ENCODE data around the gene IRAK3. TPM values are rescaled to one million over a fixed set of nuclear protein-coding genes. Genes with fewer than 3 reads are reported as not detected.

Gene IRAK3
- total and polyA plus RNA-seq, 2 donors (not counting 1 experiment from before 2014, with no cell fraction given) = 3.9 to 4.3 TPM

DNA sequence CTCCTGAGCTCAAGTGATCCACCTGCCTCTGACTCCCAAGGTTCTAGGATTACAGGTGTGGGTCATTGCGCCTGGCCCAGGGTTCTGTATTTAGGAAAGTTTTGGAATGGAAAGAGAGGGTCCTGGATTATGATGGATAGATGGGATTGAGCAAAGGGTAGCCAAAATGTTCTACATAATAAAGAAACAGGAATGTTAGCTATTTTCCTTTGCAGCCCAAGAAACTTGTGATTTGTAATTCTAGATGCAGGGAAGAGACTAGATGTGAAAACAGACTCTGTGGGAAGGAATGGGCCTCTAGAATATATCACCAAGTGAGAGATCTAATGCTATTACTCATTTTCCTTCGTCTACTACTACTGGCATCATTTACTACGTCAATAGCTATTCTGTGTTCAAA lies 83.6 kb downstream of the IRAK3 start:
- Histone ChIP-seq H3K4me2 (replicated peaks; ENCODE audit: low read depth, low read length, poor library complexity, severe bottlenecking) (no peak overlapping the region), H3K79me2 (ENCODE audit: control insufficient read depth, insufficient read depth, low read length) (no peaks in the 10 kb centered on the region), H4K20me1 (ENCODE audit: control insufficient read depth, insufficient read depth, low read length, poor library complexity, severe bottlenecking) (no peaks in the 10 kb centered on the region), H3K9ac (ENCODE audit: low read length) (no peak overlapping the region), H3K27ac (ENCODE audit: low read length in 2 of 2) (no peak overlapping the region), H2AFZ (ENCODE audit: insufficient read depth, low read depth, low read length, poor library complexity, severe bottlenecking) (no peak overlapping the region), H3K36me3 (replicated peaks in 1 of 2; ENCODE audit: control extremely low read depth in 1 of 2, control insufficient read depth in 1 of 2, extremely low read depth in 1 of 2, insufficient read depth in 2 of 2, low read length in 1 of 2) (no peaks in the 10 kb centered on the region), H3K27me3 (replicated peaks in 1 of 4; ENCODE audit: control extremely low read depth in 1 of 4, control insufficient read depth in 3 of 4, insufficient read depth in 4 of 4, low read length in 3 of 4) (no peaks in the 10 kb centered on the region), H3K9me3 (ENCODE audit: control extremely low read depth in 1 of 3, control insufficient read depth in 2 of 3, insufficient read depth in 1 of 3, low read length in 2 of 3) (no peaks in the 10 kb centered on the region), H3K4me1 (ENCODE audit: control insufficient read depth in 2 of 2, insufficient read depth in 2 of 2, low read length in 2 of 2) (peaks cover 0 to 6% of the 10 kb centered on the region in 2 donors), H3K4me3 (ENCODE audit: control extremely low read depth in 1 of 5, extremely low read depth in 1 of 5, insufficient read depth in 1 of 5, low read depth in 2 of 5, low read length in 4 of 5) (no peak overlapping the region)
- TF ChIP-seq, protein P1, sequence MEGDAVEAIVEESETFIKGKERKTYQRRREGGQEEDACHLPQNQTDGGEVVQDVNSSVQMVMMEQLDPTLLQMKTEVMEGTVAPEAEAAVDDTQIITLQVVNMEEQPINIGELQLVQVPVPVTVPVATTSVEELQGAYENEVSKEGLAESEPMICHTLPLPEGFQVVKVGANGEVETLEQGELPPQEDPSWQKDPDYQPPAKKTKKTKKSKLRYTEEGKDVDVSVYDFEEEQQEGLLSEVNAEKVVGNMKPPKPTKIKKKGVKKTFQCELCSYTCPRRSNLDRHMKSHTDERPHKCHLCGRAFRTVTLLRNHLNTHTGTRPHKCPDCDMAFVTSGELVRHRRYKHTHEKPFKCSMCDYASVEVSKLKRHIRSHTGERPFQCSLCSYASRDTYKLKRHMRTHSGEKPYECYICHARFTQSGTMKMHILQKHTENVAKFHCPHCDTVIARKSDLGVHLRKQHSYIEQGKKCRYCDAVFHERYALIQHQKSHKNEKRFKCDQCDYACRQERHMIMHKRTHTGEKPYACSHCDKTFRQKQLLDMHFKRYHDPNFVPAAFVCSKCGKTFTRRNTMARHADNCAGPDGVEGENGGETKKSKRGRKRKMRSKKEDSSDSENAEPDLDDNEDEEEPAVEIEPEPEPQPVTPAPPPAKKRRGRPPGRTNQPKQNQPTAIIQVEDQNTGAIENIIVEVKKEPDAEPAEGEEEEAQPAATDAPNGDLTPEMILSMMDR (IDR thresholded peaks at IDR 0.05) = no peak
- no peak for TF ChIP-seq EZH2 (IDR thresholded peaks at IDR 0.05; ENCODE audit: borderline replicate concordance, insufficient read depth, low read depth, low read length, poor library complexity, severe bottlenecking)
- Mint-ChIP-seq H3K27me3 (peaks cover under 1% of the 10 kb centered on the region), H3K9me3 (ENCODE audit: insufficient read depth) (no peaks in the 10 kb centered on the region), H3K27ac (no peak overlapping the region), H3K4me3 (no peak overlapping the region), H3K4me1 (no peaks in the 10 kb centered on the region)
- intact Hi-C loops (cut with micrococcal nuclease) = no loop called here
- ATAC-seq (ENCODE audit: low read depth) = no peak
- POLR2A ChIA-PET = no interaction called here
- DNase-seq = no peak
- CTCF ChIA-PET = interaction anchor here (1.2 to 7.7 kb wide), 2 partner anchors 21 to 421 kb away, joined by 5 to 106 read pairs; no protein-coding TSS in a partner anchor
- 0% methylated on average over 1 of the region's 3 CpGs for WGBS (ENCODE audit: insufficient coverage)

DNA sequence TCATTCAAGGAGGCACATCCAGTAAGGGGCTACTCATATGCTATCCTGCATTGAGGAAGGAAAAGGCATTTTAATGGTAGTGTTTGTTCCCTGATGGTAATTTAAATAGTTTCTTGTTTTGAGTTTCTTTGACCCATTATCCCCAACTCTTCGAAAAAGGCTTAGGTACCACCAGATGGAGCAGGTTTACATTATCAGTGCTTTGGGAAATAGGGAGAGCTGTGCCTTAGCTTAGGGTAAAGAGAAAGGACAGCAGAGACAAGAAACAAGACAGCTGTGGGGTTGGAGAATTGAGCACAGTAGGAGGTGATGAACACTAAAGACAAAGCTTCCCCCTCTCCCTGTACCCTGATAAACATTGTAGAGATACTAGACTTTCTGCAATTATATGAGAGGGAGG lies 84.1 kb downstream of the IRAK3 start:
- intact Hi-C loops (cut with micrococcal nuclease) = no loop called here
- H3K9me3 Mint-ChIP-seq (ENCODE audit: insufficient read depth) = no peaks in the 10 kb centered on the region
- Histone ChIP-seq H3K9me3 (ENCODE audit: control extremely low read depth in 1 of 3, control insufficient read depth in 2 of 3, insufficient read depth in 1 of 3, low read length in 2 of 3) (no peaks in the 10 kb centered on the region), H4K20me1 (ENCODE audit: control insufficient read depth, insufficient read depth, low read length, poor library complexity, severe bottlenecking) (no peaks in the 10 kb centered on the region), H2AFZ (ENCODE audit: insufficient read depth, low read depth, low read length, poor library complexity, severe bottlenecking) (no peak overlapping the region), H3K27ac (ENCODE audit: low read length in 2 of 2) (no peak overlapping the region), H3K79me2 (ENCODE audit: control insufficient read depth, insufficient read depth, low read length) (no peaks in the 10 kb centered on the region), H3K27me3 (replicated peaks in 1 of 4; ENCODE audit: control extremely low read depth in 1 of 4, control insufficient read depth in 3 of 4, insufficient read depth in 4 of 4, low read length in 3 of 4) (no peaks in the 10 kb centered on the region), H3K4me1 (ENCODE audit: control insufficient read depth in 2 of 2, insufficient read depth in 2 of 2, low read length in 2 of 2) (peaks cover 0 to 5% of the 10 kb centered on the region in 2 donors), H3K9ac (ENCODE audit: low read length) (no peak overlapping the region), H3K4me2 (replicated peaks; ENCODE audit: low read depth, low read length, poor library complexity, severe bottlenecking) (no peak overlapping the region), H3K36me3 (replicated peaks in 1 of 2; ENCODE audit: control extremely low read depth in 1 of 2, control insufficient read depth in 1 of 2, extremely low read depth in 1 of 2, insufficient read depth in 2 of 2, low read length in 1 of 2) (no peaks in the 10 kb centered on the region), H3K4me3 (ENCODE audit: control extremely low read depth in 1 of 5, extremely low read depth in 1 of 5, insufficient read depth in 1 of 5, low read depth in 2 of 5, low read length in 4 of 5) (no peak overlapping the region)
- DNase-seq (no peak), ATAC-seq (ENCODE audit: low read depth) (no peak)
- peaks cover 5% of the 10 kb centered on the region for H3K27me3 Mint-ChIP-seq
- ChIA-PET POLR2A (no interaction called here), CTCF (interaction anchor here (7.7 kb wide), 1 partner anchor 421 kb away, joined by 106 read pairs; no protein-coding TSS in a partner anchor)
- no peak overlapping the region for H3K27ac Mint-ChIP-seq
- H3K4me1 Mint-ChIP-seq = no peaks in the 10 kb centered on the region
- H3K4me3 Mint-ChIP-seq = no peak overlapping the region
- no CpG with 5 or more reads among the region's 1 CpG for WGBS (ENCODE audit: insufficient coverage)
- no peak for TF ChIP-seq EZH2 (IDR thresholded peaks at IDR 0.05; ENCODE audit: borderline replicate concordance, insufficient read depth, low read depth, low read length, poor library complexity, severe bottlenecking)

All from B cell (primary cell).